ENCODE results near the gene CXCR4.
"Not testable (repeated sequence)": the region's sequence is repeated elsewhere in the genome, so short reads cannot be mapped to it uniquely, and the experiment has no call there.

Gene CXCR4

DNA sequence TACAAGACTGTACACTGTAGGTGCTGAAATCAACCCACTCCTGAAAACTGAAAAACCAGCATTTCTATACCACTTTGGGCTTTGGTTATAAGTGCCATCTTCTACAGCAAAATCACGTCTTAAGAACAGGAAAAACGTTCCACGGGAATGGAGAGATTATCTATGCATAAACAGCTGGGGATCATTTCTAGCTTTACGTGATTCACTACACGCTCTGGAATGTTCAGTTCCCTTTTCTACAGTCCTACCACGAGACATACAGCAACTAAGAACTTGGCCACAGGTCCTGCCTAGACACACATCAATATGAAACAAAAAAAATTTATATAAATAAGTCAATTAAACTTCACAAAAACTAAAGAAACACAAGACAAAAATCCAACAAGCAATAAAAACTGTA is 3.6 kb downstream of the CXCR4 start:
- DNase-seq = no peak

DNA sequence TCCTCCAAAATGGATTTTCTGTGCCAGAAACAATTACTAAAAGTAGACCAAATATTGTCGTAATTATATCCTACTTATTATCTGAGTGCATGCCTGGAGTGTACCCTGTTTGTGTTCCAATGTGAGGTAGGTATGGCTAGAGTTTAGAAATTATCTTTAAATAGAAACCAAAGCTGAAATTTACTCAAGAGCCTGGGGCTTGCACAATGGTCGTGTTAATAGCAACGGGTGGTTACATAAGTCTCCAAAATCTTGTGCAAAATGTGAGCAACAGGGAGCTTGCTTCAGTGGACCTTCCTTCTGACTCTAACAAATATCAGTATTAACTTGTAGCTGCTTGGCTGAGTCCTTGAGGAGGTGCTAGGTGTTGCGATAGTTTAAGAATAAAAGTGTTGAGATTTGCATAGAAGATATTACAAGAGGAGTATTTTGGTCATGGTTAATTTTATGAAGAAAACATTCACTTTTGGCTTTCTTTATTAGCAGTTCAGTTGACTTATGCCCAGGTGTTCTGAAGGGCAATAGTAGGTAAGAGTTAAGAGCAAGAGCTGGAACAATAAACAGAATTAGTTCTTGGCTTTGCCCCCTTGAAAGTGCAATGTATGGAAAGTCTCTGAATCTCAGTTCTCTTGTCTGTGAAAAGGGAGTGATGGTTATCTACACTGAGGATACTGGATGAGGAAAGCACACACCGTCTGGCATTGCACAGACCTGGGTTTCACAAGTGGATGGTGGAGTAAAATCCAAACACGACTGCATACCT is 4.6 kb downstream of the CXCR4 start:
- DNase-seq = no peak

DNA sequence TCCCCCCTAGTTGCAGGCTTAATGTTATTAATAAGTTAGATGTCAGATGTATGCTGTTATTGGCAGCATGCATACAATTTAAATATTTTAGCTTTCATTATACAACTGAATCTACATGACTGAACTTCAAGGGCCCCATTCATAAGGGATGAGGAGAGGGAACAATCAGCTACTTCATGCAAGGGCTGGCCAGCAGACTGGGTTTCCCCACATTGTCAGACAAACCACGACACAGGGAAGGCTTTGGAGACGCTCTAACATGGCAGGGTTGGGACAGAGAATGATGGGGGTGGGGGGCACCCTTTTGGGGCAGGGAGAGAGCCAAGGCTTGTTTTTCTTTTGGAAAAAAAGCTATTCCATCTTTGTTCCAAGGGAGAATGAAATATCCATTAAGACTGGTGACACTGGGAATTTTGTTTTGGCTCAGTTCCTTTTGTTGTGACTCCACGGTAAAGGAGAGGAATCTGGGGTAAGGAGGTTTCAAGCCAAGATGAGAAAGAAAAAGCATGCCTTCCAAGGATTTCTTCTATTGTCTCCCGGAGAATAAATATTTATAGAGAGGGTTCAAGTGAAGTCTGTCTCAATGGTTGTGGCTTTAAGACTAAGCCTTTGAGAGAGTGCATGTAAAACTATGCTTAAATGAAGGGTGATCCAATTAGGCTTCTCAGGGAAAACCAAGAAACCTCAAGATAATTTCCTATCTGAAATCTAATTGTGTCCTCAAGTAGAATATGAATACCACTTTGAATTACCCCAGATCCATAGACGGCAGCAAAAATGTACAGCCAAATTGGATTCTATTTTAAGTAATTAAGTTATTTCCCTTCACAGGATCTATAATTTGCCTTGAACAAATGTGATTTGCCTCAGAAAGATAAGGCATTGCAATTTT is 5.4 kb downstream of the CXCR4 start:
- no peak for DNase-seq

DNA sequence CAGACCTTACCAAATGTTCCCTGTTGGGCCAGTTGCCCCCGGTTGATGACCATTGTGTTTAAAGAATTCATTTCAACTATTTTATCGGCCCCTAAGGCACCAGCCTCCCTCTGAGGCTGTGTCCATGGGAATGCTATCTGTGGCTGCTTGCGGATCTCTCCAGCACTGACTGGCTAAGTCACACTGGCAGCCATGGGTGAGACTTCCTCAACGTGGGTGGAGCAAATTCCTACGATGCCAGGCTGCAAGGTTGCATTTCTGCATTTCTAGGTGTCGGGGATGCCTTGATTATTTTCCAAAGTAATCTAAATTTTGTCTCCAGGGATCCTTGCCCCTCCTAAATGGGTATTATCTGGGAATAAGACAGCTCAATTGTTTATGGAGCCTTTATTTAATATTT is 6.2 kb downstream of the CXCR4 start:
- no peak for DNase-seq

DNA sequence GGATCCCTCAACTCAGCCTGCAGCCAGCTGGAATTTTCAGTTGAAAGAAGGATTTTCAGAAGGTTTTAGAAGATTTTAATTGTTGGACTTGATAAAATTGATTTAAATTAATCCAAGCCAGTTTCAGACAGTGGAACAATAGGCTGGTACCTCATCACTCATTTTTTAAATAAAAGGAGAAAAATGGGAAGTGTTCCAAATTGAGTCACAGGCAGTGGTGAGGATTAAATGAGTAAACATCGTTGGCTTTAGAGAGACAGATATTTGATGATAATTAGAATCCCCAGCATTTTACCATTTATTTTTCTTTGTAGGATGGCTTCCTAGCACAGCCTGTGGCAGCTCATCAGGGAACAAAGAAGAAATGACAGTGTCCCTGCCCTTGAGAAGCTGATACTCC is 7.4 kb downstream of the CXCR4 start:
- DNase-seq = no peak

DNA sequence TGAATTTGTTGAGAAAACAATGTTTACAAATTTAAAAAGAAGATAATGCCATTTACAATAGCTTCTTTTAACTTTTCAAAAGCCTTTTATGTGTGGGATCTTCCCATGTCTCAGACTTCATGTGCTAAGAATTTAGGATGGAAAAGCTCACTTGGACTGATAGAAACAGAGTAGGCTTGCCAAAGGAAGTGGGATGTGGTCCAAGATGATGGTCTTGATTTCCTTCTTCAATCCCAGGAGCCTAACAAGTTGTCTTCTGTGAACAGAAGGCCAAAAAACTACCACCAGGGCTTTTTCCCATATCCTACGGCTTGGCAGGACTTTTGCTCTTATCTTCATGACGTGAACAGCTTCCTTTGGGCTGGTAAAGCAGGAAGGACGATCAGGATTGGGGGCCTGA is 9.5 kb downstream of the CXCR4 start:
- DNase-seq = no peak

DNA sequence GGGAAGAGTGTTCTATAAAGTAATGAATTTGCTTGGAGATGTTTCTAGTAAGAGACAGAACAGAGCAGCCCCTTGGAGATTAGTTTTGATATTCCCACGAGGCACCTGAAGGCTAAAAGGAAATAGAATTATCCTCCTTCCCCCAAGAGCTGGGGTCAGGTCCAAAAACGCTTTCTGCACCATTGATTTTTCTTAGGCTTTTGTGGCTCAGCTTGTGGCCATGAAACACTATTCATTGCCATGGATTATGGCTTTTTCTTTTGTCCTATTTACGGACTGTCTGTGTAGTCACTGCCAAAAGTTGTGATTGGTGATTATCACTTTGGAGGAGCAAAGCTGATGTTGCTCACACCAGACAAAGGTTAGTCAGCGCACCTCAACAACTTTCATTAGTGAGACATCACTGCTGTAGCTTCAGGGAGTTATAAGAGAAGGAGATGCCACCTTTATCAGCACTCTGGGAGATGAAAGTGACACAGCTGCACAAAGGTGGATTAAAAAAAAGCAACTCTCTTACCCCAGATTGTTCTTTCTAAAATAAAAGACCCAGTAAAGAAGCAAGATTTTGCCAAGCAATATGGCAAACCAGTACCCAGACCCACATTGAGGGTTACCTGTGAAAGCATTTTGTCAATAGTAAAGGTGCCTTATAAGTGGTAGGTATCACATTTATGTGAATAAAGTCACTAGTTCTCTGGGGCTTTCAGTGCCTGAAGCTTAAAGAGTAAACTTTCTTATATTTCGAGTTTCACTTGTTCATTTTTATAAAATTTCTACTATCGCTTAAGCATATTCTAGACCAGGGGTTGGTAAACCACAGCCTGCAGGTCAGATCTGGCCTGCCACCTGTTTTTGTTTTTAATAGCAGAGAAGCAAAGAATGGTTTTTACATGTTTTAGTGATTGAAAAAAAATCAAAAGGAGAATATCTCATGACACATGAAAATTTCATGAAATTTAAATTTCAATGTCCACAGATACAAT is 10.6 kb downstream of the CXCR4 start:
- DNase-seq = no peak

DNA sequence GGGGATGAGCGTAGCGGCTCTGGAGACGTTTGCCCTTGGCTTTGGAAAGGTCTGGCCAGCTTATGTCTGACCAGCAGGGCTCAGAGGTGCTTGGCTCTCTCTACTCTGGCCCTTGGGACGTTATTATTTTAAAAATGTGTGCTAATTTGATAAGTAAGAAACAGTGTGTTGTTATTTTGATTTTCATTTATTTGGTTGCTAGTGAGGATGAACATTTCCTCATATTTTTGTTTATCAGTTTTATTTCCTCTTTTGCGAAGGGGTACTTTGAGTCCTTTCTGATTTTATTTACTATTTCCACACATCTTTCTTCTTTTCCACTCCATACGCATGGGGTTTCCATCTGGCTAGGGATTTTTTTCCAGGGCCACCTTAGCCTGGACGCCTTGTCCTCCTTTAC is 11.4 kb downstream of the CXCR4 start:
- DNase-seq = no peak

DNA sequence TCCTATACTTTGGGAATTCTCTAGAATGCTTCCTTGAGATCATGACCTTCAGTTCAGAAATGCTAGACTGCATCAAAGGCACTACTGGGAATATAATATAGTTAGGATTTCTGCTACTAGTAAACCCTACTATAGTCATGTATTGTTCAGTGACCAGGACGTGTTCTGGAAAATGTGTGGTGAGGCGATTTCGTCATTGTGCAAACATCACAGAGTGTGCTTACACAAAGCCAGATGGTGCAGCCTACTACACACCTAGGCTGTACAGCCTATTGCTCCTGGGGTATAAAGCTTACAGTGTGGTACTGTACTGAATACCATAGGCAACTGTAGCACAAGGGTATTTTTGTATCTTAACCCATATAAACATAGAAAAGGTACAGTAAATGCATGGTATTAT is 13.0 kb downstream of the CXCR4 start:
- DNase-seq = no peak

DNA sequence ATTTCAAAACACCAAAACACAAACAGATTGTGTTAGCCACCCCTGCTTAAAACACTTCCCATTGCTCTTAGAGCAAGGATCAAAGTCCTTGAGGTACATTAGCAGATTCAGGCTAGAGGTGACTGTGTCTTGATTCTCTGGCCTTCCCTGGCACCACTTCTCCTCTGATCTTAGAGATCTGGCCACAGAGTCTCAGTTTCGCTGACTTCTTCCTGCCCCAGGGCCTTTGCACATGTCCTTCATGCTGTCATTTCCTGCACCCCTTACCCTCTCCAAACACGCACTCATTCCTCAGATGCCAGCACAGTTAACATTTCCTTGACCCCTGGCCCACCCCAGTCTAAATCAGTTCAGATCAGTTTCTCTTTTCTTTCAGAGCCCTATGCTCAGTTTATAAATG is 16.9 kb downstream of the CXCR4 start:
- DNase-seq = no peak

DNA sequence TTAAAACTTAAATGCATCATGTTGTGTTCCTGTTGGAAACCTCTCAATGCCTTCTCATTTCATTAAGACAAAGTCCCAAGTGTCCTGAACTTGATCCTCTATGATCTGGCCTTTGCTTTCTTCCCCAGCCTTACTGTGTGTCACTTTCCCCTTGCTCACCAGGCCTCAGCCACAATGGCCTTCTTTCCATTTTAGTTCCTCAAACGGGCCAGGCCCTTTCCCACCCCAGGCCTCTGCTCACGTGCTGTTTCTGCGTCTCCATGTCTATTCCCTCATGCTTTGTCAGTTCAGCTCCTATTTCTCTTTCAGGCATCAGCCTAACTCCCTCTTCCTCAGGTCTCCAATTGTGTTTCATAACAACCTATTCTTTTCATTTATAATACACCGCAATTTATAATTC is 19.5 kb downstream of the CXCR4 start:
- DNase-seq = no peak

DNA sequence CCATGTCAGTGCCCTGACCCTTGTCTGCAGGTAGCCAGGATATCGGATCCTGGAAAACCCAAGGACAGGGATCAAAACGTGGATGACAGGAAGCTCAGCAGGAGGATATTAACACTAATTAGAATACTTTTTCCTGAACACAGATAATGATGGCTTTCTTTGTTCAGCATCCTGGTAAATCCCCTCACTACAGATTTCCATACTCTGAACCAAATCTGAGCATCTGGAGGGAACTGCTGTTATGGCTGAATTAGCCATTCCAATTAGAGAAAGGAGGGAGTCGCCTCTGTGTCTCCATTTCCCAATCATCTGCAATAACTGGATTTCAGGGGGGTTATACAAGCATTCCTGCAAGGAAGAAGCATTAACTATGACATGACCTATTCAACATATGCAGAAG is 24.4 kb downstream of the CXCR4 start:
- DNase-seq = no peak

DNA sequence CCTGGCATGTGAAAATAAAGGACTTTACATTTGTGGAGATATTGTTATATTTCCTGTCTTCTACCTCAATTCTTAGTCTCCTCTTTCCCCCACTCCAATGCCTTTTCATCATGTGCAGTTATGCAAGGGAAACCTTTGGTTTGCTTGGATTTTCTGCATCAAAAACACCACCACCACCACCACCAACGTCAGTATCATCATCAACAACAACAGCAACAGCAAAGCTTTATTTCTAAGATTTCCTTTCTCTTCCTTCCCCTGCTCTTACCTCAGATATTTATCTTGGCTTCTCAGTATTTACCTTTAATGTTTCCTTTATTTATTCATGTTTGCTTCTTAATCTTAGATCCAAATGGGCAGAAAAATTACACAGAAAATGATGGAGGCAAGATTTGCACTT is 26.1 kb downstream of the CXCR4 start:
- DNase-seq = no peak

DNA sequence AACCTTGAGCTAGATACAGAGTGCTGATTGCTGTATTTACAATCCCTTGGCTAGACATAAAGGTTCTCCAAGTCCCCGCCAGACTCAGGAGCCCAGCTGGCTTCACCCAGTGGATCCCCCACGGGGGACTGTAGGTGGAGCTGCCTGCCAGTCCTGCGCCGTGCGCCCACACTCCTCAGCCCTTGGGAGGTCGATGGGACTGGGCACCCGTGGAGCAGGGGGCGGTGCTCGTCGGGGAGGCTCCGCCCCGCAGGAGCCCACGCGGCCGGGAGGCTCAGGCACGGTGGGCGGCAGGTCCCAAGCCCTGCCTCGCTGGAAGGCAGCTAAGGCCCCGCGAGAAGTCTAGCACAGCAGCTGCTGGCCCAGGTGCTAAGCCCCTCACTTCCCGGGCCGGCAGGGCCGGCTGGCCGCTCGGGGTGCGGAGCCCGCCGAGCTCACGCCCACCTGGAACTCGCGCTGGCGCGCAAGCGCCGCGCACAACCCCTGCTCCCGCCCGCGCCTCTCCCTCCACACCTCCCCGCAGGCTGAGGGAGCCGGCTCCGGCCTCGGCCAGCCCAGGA is 30.0 kb downstream of the CXCR4 start:
- not testable (repeated sequence) for DNase-seq

DNA sequence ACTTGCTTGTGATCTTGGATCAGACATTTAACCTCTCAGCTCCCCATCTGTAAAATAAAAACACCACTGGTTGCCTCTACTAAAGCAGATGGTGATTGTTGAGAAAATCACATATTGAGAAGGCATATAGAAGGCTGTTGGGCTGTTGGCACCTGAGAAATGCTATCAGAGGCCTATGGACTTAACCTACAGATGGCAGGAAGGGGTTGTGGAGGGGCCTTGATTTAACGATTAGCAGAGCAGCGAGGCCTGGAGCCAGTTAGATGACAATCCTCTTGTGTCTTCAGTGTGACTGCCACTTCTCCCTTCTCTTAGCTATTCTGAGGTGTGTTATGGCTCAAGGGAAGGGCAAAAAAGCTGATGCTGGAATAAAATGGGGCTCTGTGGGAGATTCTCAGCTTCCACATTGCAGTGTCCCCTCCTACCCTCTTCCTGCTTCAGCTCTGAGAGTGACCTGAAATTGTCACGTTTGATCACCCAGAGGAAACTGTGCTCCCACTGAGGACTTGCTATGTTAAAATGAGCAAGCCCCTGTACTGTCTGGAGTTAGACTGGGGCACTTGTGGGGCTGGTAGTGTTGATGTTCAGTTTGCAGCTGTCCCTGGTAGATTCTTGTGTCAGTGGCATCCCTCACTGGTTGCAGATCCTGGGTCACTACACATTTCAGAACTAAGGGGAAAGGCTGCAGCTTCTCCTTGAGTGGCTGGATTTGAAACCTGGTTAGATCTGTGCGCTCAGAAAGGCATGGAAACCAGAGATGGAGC is 31.5 kb downstream of the CXCR4 start:
- DNase-seq = no peak

DNA sequence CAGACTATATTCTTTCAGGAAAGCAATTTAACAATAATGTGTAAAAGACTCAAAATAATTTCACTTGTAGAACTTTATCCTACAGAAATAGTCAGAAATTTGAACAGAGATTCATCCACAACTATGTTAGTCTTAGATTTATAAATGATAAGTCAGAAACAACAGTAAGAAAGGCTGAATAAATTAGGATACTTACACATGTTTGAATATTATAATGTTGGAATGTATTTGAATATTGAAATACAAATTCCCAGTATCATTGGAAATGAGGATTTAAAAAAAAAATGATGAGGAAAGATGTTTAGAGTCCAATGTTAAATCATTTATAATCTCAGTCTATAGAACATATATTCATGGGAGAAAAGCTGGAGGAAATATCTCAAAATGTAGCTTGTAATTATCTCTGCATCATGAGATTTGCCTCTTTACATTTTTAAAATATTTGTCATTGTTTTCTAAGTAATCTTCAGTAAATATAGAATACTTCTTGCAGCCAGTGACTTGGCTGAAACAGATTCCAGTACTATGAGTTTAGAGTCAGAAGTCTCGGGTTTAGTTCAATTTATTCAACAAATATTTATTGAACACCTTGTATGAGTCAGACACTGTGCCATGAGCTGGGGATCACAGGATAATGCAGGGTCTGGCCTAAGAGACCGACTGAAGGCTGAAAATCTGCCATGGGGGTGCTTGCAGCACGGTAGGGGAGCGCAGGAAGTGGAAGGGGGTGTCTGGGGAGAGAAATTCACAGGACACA is 32.3 kb downstream of the CXCR4 start:
- DNase-seq = peak; percentile 34

DNA sequence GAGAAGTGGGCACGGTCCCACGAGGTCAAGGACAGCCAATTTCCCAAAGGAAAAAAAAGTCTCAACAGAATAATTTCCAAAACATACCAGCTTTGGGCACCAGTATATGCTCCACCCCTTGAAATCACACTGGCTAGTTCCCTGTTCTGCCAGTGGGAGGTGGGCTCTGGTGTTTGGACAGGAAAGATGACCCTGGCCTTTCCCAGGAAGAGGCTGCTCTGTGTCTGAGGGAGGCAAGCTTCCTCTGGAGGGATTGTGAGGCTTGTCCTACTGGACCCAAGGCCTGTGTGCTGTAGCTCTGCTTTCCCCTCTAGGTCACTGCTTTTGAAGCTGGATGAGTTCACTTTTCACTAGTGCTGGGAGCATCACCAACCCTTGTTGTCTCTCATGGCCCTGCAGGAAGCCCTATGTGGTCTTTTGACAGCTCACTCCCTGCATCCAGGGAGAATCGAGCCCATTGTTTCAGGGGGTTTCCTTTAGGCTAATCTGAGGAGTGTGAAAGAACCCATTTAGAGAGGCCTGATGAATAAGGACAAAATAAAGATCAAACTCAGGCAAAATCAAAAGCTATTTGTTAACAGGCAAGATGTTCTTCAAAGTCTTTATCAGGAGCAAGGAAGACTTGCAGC is 36.3 kb downstream of the CXCR4 start:
- no peak for DNase-seq

DNA sequence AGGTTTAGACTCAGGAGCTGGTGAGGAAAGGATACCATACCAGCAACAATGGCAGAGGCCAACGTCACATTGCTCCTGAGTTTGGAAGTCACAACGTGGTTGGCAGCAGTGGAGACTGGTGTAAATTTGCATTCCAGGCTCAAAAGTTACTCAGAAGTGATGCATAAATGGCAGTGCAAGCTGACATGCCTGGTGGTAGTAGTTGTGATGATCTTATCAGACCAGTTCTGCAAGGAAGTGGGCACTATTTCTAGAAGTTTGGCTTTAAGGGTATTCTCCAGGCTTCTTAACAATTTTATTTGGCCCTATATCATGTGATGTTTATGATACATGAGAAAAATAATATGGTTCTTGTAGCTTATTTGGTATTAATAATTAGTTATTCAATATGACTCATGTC is 37.8 kb downstream of the CXCR4 start:
- DNase-seq = no peak

DNA sequence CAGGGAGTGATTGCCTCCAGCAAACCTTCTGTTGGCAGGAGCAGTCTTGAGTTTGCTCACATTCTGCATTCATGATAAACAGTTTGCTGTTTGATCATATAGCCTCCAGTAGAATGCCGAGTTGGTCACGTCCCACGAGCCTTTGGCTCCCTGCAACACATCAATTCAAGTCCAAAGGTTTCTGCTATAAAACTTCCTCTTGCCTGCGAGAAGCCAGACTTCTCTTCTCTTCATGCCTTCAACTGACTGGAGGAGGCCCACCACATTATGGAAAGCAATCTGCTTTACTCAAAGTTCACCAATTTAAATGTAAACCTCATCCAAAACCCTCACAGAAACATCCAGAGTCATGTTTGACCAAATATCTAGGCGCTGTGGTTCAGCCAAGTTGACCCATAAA is 40.8 kb downstream of the CXCR4 start:
- no peak for DNase-seq

DNA sequence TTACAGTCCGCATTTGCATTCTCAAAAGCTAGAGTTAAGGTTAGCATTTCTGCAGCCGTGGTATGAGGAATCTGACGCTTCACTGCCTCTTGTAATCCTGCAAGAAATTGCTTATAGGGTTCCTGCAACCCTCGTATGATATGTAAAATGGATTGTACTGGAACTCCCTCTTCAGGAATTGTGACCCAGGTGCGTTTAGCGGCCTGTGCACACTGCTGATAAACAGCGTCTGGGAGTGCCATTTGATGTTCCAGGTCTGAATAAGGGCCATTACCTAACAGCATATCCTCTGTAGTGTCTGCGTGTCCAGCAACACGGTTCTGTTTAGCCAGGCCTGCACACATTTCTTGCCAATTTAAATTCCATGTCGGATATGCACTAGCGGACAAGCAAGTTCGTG is 42.5 kb downstream of the CXCR4 start:
- DNase-seq = no peak

Data from fibroblast of skin of back (primary cell).